ENCODE measurements around the gene POGK.

POGK gene

DNA sequence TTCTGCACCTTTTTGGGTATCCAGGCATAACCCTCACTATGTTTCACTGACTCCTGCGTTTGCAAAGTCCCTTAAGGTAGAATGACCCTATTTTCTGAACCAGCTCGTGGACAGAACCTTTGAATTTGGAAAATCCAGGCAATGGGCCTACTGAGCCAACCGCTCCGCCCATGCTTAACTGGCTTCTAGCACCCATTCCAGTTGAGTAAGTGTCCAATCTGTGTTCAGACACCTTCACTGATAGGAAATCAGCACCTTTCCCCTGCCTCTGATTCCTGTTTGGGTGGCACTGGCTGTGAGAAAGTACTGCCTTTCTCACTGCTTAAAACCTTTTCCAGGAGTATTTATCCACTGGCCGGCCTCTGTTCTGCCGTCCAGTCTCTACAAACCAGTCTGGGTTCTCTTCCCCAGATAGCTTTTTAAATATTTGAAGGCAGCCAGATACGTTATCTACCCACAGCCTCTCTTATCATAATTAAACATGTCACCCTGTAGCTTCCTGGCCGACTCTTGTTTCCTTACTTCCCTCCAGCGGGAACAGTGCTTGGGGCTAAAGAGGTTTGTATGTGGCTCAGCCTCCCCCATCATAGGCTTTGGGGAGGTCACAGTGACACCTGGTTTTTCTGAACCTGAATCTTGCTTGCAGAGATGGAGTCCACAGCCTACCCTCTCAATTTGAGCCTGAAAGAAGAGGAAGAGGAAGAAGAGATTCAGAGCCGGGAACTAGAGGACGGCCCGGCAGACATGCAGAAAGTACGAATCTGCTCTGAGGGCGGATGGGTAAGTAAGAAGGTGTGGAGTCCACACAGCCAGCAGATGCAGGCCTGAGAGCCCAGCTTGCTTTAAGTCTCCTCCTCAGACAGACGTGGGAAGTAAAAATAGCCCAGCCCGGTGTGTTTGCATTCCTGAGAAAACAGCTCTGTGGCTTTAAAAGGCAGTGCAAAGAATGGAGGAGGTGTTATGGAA, 1.3 kb downstream of the POGK start:
- no peaks in the 10 kb centered on the region for H3K27me3 Mint-ChIP-seq
- H3K27ac Mint-ChIP-seq = peak overlapping the region; percentile 85 to 95
- no peaks in the 10 kb centered on the region for H3K9me3 Mint-ChIP-seq
- peaks cover 20% of the 10 kb centered on the region for H3K36me3 Mint-ChIP-seq (ENCODE audit: insufficient read depth)
- H3K4me3 Mint-ChIP-seq = peak overlapping the region; percentile 82 to 85
- DNase-seq (no peak), ATAC-seq (replicated peaks) (no peak)
- peaks cover 36 to 37% of the 10 kb centered on the region in 2 donors for H3K4me1 Mint-ChIP-seq (ENCODE audit: low read depth in 2 of 2)

DNA sequence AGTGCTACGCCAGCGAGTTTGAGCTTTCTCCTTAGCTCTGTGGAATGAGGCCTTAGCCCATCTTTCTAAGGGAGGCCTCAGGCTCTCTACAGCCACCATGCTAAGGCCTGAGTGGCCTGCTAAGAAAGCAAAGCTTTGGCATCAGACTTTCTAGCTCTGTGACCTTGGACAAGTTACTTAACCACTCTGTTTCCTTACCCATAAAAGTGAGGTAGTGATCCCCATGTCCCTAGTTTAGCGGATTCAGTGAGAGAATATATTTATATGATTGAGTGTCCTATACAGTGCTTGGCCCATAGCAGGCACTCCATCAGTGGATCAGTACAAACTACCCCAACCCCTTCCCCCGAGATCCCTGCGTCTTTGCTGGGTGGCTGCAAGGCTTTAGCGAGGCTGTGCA, 4.0 kb downstream of the POGK start:
- Mint-ChIP-seq H3K27ac (peak overlapping the region in 1 of 2 donors; percentile 89), H3K9me3 (no peaks in the 10 kb centered on the region), H3K36me3 (ENCODE audit: insufficient read depth) (peaks cover 38% of the 10 kb centered on the region), H3K27me3 (no peaks in the 10 kb centered on the region), H3K4me3 (no peak overlapping the region), H3K4me1 (ENCODE audit: low read depth in 2 of 2) (peaks cover 53 to 54% of the 10 kb centered on the region in 2 donors)
- ATAC-seq (replicated peaks) (no peak), DNase-seq (no peak)

DNA sequence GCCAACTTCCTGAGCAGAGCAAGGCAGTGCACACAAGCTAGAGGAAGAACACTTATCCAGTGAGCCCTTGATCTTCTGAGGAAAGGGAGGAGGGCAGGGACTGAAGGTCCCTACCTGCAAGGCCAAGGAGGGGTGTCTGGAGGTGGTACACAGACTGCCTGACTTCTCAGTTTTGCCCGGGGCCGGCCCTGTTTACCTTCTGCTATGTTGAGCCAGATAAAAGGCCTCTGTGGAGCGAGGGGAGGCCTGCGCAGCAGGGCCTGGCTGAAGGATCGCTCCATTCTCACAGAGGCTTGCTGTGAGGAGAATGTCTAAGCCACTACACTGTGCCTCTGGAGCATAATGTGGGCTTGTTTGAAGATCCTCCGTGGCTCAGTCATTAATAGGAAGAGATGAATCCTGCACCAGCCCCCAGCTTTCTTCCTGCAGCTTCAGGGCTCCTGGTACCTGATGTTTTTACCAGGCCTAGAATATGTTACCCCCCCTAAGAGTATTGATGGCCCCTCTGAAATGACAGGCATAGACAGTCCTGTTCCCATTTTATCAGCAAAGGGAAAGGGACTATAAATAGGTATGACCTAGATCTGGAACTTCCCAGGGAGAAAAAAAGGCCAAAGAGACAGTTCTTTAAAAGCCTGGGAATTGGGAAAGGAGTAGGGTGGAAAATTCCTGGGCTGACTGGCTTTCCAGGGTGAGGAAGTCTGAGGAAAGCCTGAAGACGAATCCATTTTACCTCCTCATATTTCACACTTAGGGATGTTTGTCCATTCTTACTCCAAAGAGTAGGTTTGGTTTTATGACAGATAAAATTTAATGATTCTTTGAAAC, 4.7 kb downstream of the POGK start:
- Mint-ChIP-seq H3K4me3 (no peak overlapping the region), H3K27me3 (no peaks in the 10 kb centered on the region), H3K9me3 (no peaks in the 10 kb centered on the region), H3K27ac (peak overlapping the region; percentile 73 to 89), H3K36me3 (ENCODE audit: insufficient read depth) (peaks cover 40% of the 10 kb centered on the region), H3K4me1 (ENCODE audit: low read depth in 2 of 2) (peaks cover 46 to 48% of the 10 kb centered on the region in 2 donors)
- ATAC-seq (replicated peaks) (no peak), DNase-seq (no peak)

DNA sequence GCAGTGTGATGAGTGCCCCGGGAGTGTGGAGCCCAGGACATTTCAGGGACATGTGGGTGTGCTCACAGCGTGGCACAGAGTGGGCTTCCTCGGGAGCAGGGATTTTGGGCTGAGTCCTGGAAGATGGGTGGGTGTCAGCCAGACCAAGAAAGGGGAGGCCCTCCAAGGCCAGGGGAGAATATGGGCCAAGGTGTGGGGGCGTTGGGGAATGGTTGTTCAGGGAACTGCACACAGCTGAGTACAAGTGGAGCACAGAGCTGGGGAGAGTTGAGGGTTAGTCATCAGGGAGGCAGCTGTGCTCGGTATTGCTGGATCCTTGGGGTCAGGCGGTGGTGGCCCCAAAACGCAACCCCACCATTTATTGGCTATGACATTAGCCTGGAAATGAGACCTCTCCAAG, 5.5 kb downstream of the POGK start:
- peaks cover 47% of the 10 kb centered on the region for H3K36me3 Mint-ChIP-seq (ENCODE audit: insufficient read depth)
- no peaks in the 10 kb centered on the region for H3K27me3 Mint-ChIP-seq
- no peaks in the 10 kb centered on the region for H3K9me3 Mint-ChIP-seq
- DNase-seq (no peak), ATAC-seq (replicated peaks) (no peak)
- peak overlapping the region in 1 of 2 donors; percentile 48 for H3K4me3 Mint-ChIP-seq
- peaks cover 45 to 48% of the 10 kb centered on the region in 2 donors for H3K4me1 Mint-ChIP-seq (ENCODE audit: low read depth in 2 of 2)
- peak overlapping the region; percentile 73 to 89 for H3K27ac Mint-ChIP-seq

DNA sequence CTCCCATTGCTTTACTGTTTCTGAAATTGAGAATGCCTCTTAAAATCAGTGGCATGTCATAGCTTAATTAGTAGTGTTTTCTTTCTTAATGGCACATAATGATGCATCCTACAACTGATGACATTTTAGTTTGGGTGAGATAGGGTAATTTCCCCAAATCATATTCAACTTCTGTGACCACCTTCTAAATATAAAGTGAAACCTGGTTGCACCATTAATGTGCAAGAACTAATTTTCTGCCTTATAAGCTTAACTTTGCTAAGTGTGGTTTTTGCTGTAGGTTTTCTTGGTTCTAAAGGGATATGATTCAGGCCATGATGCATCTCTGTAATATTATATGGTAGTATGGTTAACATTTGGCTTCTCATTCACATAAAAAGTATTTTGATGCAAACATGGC, 8.9 kb downstream of the POGK start:
- Mint-ChIP-seq H3K27ac (no peak overlapping the region), H3K9me3 (no peaks in the 10 kb centered on the region), H3K36me3 (ENCODE audit: insufficient read depth) (peaks cover 65% of the 10 kb centered on the region), H3K27me3 (no peaks in the 10 kb centered on the region), H3K4me1 (ENCODE audit: low read depth in 2 of 2) (peaks cover 33 to 47% of the 10 kb centered on the region in 2 donors), H3K4me3 (no peak overlapping the region)
- no peak for ATAC-seq (replicated peaks)
- no peak for DNase-seq

DNA sequence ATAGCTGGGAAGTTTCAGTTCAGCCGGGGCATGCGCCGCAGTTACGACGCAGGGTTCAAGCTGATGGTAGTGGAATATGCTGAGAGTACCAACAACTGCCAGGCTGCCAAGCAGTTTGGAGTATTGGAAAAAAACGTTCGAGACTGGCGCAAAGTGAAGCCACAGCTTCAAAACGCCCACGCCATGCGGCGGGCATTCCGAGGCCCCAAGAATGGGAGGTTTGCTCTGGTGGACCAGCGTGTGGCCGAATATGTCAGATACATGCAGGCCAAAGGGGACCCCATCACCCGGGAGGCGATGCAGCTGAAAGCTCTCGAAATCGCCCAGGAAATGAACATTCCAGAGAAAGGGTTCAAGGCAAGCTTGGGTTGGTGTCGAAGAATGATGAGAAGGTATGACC, 9.9 kb downstream of the POGK start:
- Mint-ChIP-seq H3K27me3 (no peaks in the 10 kb centered on the region), H3K4me3 (no peak overlapping the region), H3K27ac (no peak overlapping the region), H3K4me1 (ENCODE audit: low read depth in 2 of 2) (peaks cover 25 to 45% of the 10 kb centered on the region in 2 donors), H3K36me3 (ENCODE audit: insufficient read depth) (peaks cover 64% of the 10 kb centered on the region), H3K9me3 (no peaks in the 10 kb centered on the region)
- no peak for ATAC-seq (replicated peaks)
- no peak for DNase-seq

DNA sequence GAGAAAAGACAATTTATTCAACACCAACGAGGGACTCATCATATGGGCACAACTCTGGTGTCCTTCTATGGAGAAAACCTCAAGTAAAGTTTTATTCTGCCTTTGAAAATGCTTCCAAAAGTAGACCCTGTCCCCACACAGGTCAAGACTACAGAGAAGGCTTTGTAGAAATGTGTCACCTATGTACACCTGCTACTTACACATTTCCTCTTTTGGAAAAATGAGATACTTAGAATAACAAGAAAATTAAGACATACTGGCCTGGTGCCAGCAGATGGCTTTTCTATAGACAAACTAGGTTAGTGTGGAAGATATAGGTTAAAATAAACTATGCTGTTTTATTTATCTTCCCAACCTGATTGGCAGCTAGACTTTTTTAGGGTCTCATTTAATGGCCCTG, 13.6 kb downstream of the POGK start:
- Mint-ChIP-seq H3K27ac (peak overlapping the region in 1 of 2 donors; percentile 0), H3K4me3 (no peak overlapping the region), H3K9me3 (no peaks in the 10 kb centered on the region), H3K4me1 (ENCODE audit: low read depth in 2 of 2) (peaks cover 8 to 17% of the 10 kb centered on the region in 2 donors), H3K36me3 (ENCODE audit: insufficient read depth) (peaks cover 65% of the 10 kb centered on the region), H3K27me3 (no peaks in the 10 kb centered on the region)
- DNase-seq (no peak), ATAC-seq (replicated peaks) (no peak)

DNA sequence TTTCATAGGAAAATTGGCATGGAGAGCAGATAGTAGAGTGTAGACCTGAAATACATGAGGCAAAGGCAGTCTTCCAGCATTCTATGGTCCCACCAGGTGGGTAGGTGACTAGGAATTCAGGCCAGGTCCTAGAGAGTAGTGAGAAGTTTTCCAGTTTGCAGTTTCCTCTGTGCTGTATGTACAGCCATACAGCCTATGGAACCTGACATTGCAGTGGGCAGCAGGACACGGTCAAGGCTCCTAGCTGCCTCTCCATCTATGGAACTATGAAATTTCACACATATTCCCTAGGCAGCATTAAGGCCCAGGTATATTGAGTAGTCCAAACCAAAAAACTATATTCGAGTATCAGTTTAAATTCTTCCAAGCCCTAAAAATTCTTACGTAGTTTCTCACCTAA, 16.3 kb downstream of the POGK start:
- Mint-ChIP-seq H3K27me3 (no peaks in the 10 kb centered on the region), H3K27ac (peak overlapping the region; percentile 54 to 66), H3K4me3 (no peak overlapping the region), H3K9me3 (no peaks in the 10 kb centered on the region), H3K4me1 (ENCODE audit: low read depth in 2 of 2) (peaks cover 15 to 17% of the 10 kb centered on the region in 2 donors), H3K36me3 (ENCODE audit: insufficient read depth) (peaks cover 55% of the 10 kb centered on the region)
- ATAC-seq (replicated peaks) = no peak
- no peak for DNase-seq

DNA sequence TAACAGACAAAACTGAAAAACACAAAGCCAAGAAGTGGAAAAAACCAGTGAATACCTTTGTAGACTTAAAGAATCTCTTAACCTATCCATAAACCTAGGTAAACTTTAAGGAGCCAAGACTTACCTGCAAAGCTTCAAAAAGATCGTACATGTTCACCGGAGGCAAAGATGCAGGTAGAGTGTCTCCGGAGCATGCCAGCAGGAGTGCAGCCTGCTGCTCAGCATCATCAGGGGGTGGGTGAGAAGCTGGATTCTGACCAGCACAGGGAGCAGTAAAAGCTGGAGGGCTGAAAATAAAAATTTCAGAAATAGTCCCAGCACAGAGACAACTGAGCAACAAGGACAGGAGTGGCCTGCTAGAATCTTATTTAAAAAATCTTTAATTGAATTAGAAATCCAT, 18.7 kb downstream of the POGK start:
- Mint-ChIP-seq H3K27ac (peak overlapping the region; percentile 65 to 70), H3K4me1 (ENCODE audit: low read depth in 2 of 2) (peaks cover 13 to 15% of the 10 kb centered on the region in 2 donors), H3K36me3 (ENCODE audit: insufficient read depth) (peaks cover 63% of the 10 kb centered on the region), H3K9me3 (no peaks in the 10 kb centered on the region), H3K27me3 (no peaks in the 10 kb centered on the region), H3K4me3 (no peak overlapping the region)
- DNase-seq (no peak), ATAC-seq (replicated peaks) (no peak)

DNA sequence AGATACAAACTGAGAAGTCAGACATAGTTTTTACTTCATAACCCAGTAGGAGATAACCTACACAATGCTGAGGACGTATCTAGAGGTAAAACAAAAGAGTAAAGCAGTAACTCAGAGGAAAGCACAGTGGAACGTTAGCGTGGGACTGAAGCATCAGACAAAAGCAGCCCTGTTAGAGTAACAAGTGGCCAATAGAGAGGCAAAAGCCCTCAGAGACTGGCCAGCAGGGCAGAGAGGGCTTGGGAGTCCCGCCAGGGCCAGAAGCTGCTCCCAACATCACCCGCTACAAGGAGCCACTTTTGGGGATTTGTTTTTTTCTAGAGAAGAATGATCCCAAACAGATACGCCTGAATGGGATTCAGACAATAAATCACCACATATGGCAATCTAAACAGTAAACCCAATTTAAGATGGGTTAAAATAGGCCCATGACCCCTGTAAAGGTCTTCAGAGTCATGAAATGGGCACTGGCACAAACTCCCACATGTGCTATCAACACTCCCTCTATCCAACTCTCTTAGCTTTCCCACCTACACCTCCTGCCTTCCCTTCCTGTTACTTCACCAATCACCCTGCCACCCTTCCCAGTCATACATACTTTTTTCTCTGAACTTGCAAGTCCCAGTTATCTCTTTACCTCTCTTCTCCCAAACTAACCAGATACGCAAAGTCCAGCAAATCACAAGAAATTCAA, 19.6 kb downstream of the POGK start:
- Mint-ChIP-seq H3K9me3 (no peaks in the 10 kb centered on the region), H3K4me1 (ENCODE audit: low read depth in 2 of 2) (peaks cover 10 to 15% of the 10 kb centered on the region in 2 donors), H3K4me3 (no peak overlapping the region), H3K27ac (peak overlapping the region; percentile 13 to 24), H3K27me3 (no peaks in the 10 kb centered on the region), H3K36me3 (ENCODE audit: insufficient read depth) (peaks cover 70% of the 10 kb centered on the region)
- DNase-seq (no peak), ATAC-seq (replicated peaks) (no peak)

DNA sequence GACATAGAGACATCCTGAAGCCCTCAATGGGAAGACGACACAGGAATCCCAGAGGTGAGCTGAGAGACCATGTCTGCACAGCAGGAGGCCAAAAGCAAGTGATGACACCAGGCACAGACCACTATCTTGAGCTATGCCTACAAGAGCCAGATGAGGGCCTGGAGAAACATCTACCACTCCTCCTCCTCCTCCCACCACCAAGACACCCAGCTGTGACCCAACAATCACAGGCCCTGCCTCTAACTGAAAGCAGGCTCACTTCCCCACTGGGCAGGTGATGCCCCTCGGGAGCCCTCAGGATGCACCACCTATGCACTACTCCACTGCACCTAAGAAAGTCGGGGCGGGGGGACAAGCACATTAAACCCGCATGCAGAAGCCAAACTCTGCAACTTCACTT, 20.3 kb downstream of the POGK start:
- DNase-seq (no peak), ATAC-seq (replicated peaks) (no peak)
- H3K27ac Mint-ChIP-seq = peak overlapping the region; percentile 13 to 67
- no peaks in the 10 kb centered on the region for H3K27me3 Mint-ChIP-seq
- H3K9me3 Mint-ChIP-seq = no peaks in the 10 kb centered on the region
- peaks cover 7 to 15% of the 10 kb centered on the region in 2 donors for H3K4me1 Mint-ChIP-seq (ENCODE audit: low read depth in 2 of 2)
- H3K4me3 Mint-ChIP-seq = no peak overlapping the region
- peaks cover 69% of the 10 kb centered on the region for H3K36me3 Mint-ChIP-seq (ENCODE audit: insufficient read depth)

DNA sequence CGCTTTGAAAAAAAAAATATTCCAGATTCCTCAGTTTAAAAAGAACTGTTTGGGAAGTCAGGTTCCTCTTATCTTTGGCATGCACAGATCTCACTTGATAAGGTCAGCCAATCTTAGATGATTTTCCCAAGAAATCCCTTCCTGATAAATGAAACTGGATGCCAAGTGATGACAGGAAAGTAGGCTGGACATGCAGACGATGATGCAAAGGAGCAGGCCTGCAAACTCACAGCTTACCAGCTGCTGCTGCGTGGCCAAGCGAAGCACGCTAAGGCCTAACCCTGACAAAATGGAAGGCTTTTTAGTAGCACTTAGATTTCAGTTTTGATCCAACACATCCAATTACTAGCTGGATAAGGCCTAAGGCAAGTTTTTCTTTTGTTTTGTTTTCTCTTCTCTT, 26.7 kb downstream of the POGK start:
- DNase-seq = no peak

DNA sequence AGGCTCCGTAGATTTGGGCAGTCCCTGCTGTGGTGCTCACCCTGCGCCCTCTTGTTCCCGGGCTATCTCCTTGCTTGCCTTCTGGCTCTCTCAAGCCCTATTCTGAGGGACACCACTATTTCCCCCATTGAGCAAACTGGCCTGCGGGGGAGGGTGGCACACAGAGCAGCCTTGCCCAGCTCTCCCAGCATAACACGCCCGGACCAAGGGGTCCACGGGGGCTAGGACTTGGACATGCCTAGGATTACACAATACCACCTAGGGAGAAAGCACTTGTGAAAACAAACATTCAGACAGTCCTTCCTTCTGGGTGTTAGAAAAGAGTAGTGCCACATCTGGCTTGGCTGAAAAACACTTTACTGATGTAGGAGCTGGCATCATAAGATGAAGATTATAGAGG, 29.4 kb downstream of the POGK start:
- DNase-seq (no peak), ATAC-seq (replicated peaks) (no peak)
- Mint-ChIP-seq H3K4me1 (ENCODE audit: low read depth in 2 of 2) (peaks cover 15 to 33% of the 10 kb centered on the region in 2 donors), H3K27me3 (no peaks in the 10 kb centered on the region), H3K36me3 (ENCODE audit: insufficient read depth) (peaks cover 46% of the 10 kb centered on the region), H3K27ac (peak overlapping the region in 1 of 2 donors; percentile 63), H3K9me3 (no peaks in the 10 kb centered on the region), H3K4me3 (no peak overlapping the region)

More for the DNA sequence above, 26.7 kb downstream of the POGK start:
- ATAC-seq (replicated peaks) = no peak
- H3K9me3 Mint-ChIP-seq = no peaks in the 10 kb centered on the region
- no peak overlapping the region for H3K4me3 Mint-ChIP-seq
- H3K36me3 Mint-ChIP-seq (ENCODE audit: insufficient read depth) = peaks cover 66% of the 10 kb centered on the region
- no peak overlapping the region for H3K27ac Mint-ChIP-seq
- H3K4me1 Mint-ChIP-seq (ENCODE audit: low read depth in 2 of 2) = peaks cover 4 to 23% of the 10 kb centered on the region in 2 donors
- no peaks in the 10 kb centered on the region for H3K27me3 Mint-ChIP-seq
